Stimulated activated naive CD4-positive, alpha-beta T cell (primary cell): ENCODE measurements around the gene ZBP1.
"Not testable (repeated sequence)": the region's sequence is repeated elsewhere in the genome, so short reads cannot be mapped to it uniquely, and the experiment has no call there.

Experiments
- DNase-seq, 6 experiments: peaks; one replicate each; lab custom pipeline; 2025; lab: John Stamatoyannopoulos, UW

ZBP1 gene

DNA sequence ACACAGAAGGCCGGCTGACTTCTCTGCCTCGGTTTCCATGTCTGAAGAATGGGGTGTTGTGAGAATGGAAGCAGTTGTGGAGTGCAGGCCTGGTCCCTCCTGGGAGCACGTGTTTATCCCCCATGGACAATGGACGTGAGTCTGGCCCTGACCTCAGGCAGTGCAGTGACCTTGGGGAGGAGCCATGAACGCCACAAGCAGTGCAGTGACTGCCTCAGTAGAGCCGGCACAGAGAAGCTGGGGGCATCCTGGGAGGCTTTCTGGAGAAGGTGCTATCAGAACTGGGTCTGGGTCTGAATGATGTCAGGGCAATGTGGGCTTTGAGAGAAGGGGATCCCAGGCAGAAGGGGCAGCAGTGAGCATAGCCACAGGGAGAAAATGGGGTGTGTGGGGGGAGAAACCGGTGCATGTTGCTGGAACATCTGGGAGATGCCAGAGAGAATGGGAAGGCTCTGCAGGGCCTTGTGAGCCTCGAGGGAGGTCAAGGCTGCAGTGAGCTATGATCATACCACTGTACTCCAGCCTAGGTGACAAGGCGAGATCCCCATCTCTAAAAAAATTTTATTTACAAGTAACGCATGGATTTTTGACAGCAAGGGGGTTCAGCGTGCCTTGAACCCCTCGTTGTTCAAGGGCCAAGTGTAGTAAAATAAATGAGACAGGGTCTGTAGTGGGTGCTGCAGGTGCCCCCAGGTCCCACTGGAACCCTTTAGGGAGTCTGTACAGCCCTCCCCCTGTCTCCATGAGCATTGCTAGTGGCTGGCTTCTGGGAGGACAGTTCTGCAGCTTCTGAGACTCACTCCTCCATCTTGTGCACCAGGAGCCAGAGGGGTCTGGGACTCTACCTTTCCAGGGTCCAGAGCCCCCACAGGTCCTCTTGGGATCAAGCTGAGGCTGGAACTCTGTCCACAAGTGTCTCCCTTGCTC is 27.0 kb upstream of the ZBP1 start:
- no peak for DNase-seq

DNA sequence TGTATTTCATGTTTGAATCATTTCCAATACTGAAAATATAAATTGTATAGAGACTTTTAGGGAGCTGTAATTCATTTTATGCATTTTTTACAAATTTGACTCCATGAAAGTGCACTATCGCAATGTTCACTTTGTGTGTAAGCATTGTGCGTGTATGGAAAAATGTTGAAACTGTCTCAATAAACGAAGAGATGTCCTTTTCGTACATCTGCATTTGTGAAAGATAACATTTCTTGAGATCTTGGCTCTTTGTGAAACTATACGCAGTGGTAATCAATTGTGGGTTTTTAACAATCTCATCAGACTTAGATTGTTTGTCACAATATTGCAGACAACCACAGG is 18.6 kb upstream of the ZBP1 start:
- no peak for DNase-seq

GRCh38 chr20:57638173-57638894 is 18.1 kb upstream of the ZBP1 start:
- DNase-seq, result no peak

GRCh38 chr20:57633945-57634491 is 13.8 kb upstream of the ZBP1 start:
- DNase-seq, result peak in 3 of 6 experiments; percentile 29 to 54 (median 53)

- no peak for DNase-seq
Observed at GRCh38 chr20:57632286-57632685, 12.1 kb upstream of the ZBP1 start.

DNA sequence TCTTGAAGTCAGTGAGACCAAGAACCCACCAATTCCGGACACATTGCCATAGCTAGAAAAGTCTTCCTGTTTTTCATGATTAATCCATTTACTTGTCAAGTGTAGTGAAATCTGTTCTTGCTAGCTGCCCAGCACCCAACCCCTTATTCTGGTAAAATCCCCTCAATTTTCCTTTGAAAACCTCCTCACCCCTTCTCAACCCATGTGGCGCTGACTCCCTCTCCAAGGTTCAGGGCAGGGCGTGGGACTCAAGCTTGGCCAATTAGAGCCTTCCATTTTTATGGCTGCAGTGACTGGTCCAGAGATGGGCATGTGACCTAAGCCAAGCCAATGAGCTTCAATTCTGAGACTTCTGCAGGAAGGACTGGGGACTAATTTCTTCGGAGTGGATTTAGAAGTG is 9.8 kb upstream of the ZBP1 start:
- DNase-seq, result peak in 5 of 6 experiments; percentile 15 to 59 (median 43)

DNA sequence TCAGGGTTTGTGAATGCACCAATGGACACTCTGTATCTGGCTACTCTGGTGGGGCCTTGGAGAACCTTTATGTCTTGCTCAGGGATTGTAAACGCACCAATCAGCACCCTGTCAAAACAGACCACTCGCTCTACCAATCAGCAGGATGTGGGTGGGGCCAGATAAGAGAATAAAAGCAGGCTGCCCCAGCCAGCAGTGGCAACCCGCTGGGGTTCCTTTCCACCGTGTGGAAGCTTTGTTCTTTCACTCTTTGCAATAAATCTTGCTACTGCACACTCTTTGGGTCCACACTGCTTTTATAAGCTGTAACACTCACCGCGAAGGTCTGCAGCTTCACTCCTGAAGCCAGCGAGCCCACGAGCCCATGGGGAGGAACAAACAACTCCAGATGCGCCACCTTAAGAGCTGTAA is 9.3 kb upstream of the ZBP1 start:
- DNase-seq, result peak in 4 of 6 experiments; percentile 24 to 61 (median 37)

DNA sequence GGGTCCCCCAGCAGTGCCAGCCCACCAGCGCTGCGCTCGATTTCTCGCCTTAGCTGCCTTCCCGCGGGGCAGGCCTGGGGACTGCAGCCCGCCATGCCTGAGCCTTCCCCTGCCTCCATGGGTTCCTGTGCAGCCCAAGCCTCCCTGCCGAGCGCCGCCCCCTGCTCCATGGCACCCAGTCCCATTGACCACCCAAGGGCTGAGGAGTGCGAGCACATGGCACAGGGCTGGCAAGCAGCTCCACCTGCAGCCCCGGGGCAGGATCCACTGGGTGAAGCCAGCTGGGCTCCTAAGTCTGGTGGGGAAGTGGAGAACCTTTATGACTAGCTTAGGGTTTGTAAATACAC is 8.7 kb upstream of the ZBP1 start:
- not testable (repeated sequence) for DNase-seq

- DNase-seq, result peak; percentile 32 to 84 (median 68)
Observed at GRCh38 chr20:57628047-57628961, 8.1 kb upstream of the ZBP1 start.

DNA sequence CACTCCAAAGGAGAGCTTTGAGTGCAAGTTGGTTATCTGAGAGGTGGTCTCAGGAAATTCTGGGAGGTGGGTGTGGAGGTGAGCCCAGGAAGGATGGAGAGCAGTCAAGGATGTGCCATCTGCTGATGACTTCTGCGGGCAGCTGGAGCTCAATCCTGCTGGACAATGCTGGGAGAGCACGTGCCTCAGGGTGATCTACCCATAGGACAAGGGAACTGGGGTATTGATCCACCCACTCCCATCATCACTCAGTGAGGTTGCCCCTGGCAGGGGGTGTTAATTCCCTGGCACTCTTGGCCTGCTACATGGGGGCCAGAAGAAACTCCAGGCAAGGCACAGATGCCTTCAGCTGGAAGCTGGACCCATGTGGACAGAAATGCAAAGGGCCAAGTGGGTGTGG is 7.1 kb upstream of the ZBP1 start:
- DNase-seq, result no peak

GRCh38 chr20:57625978-57626377 is 5.8 kb upstream of the ZBP1 start:
- no peak for DNase-seq

DNA sequence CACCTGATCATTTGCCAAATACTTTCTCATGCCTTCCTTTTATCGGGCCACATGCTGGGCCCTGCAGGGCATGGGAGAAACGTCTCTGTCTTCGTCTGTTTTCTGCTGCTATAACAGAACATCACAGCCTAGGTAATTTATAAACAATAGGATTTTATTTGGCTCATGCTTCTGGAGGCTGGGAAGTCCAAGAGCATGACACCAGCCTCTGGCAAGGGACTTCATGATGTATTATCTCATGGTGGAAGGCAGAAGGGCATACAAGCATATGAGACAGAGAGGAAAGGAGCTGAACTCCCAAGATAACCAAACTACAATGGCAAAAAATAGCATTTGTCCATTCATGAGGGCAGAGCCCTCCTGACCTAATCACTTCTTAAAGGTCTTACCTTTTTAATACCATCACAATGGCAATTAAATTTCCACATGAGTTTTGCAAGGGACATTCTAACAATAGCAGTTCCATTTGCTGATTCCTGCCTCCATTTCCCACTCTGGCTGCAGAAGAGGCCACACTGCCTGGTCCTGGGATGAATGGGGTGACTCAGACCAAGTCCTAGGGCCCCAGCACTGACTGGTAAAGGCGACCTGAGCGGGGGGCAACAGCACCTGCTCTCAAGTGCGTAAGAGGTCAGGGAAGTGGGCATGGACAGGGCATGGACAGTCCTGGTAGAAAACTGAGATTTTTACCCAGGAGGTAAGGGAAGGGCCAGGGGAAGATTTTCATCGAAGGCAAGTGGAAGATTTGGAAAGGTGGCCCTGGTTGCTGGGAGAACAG is 5.1 kb upstream of the ZBP1 start:
- DNase-seq, result no peak

GRCh38 chr20:57624124-57624523 is 3.9 kb upstream of the ZBP1 start:
- no peak for DNase-seq

DNA sequence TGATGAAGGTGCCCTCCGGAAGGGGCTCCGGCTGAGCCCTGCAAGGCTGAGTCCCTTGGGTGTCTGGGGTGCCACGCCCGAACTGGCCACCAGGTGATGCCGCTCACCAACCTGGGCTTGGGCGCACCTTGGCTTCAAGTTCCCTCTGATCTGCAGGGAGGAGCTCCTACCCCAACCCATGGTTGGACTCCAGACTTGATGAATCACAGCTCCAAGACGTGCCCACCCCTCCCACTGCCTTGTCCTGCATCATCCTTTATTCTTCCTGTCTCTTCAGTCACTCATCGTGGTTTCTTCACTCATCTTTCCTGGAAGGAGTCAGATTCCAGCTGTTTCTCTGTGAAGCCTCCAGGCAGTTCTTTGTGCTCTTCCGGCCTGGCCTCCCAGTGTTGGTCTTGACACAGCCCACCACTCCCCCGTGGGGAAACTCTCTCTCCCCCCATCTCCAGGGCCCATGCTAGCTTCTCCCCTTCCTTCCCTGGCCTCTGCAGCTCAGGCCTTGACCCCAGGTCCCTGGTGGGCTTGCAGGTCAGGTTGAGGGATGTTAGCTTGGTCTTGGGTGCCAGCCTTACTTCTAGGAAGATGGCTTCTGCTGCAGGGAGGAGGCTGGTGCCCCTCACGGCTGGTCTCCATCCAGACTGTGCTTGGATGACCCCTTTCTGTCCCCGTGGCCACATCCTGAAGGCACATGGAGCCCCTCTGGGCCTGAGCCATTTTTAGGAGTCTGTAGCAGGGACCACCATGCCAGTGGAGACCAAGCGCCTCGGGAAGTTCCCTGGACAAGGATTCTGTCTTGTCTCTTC is 2.6 kb upstream of the ZBP1 start:
- peak; percentile 37 to 69 (median 60) for DNase-seq

DNA sequence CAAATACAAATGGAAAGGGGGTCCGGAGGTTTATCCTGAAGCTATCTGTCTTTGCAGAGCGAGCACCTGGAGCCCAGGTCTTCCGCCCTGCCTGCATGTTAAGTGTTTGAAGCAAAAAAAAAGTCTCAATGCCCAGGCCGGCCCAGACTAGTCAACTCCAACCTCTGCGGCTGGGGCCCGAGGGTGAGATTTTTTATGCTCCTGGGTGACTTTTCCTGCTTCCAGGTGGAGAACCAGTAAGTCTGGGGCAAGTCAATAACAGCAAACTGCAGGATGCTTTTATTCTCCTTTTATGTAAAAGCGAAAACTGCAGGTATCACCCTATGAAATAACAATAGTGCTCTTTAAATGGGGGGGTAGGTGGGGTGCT is 2.0 kb upstream of the ZBP1 start:
- no peak for DNase-seq

GRCh38 chr20:57621421-57622200 is 1.4 kb upstream of the ZBP1 start:
- DNase-seq, result no peak

GRCh38 chr20:57620999-57621398 is 773 bp upstream of the ZBP1 start:
- peak in 2 of 6 experiments; percentile 23 to 47 for DNase-seq

DNA sequence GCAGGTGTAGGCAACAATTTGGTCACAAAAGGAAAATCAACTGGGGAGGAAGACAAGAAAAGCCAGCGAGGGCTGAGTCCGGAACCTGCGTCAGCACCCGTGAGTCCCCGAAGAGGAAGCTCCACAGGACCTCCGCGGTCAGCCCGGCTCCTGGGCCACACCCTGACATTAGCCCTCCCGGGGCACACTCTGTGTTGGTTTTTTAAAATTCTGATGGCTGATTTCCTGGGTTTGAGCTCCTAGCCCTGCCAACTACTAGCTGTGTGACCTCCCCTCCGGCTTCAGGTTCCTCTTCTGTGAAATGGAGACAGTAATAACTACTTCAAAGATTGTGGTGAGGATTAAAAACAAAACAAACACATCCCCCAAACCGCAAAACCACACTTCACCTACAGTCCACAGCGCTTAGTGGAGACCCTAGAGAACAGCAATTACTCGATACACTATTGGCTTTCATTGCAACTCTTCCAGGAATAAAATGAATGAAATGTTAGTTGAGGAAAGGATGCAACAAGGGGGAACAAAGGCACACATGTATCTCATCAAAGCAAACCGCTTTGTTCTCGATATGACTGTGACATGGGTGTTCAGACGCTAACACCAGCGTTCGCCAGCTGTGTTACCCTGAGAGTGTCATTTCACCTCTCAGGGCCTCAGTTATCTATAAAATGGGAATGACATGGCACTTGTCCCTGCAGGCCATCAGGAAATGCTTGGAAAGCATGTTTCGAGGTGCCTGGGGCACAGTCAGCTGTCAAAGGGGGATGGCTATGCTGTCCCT is 985 bp downstream of the ZBP1 start:
- DNase-seq, result peak; percentile 36 to 88 (median 70)

DNA sequence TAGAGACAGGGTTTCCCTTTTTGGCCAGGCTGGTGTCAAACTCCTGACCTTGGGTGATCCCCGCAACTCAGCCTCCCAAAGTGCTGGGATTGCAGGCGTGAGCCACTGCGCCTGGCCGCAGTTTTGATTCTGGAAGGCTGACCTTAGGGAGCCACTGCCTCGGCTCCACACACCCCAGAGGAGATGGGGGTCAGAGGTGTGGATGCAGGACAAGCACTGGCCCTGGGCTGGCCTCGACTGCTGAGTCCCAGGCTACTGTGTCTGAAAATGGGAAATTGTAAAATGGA is 1.5 kb downstream of the ZBP1 start:
- no peak for DNase-seq
